ENCODE measurements around the gene PLPP2.

The PLPP2 gene

DNA sequence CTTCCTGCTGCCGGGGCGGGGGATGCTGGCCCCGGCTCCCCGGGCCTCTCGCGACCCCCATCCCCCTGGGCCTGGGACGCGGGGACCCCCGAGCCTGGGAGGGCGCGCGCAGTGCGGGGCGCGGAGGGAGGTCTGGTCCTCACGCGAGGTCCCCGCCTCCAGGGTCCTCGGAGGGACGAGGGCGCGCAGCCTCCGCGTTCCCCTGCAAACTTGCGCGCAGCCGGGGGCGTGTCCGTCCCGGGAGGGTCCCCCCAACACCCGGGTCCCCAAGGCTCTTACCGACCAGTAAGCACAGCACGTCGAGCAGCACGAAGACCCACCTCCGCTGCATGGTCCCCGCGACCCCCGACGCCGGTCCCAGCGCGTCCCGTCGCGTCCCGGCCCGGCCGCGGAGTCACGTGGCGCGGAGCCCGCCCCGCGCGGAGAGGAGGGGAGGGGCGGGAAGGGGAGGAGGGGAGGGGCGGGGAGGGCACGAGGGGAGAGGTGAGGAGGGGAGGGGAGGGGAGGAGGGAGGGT lies at the start of gene PLPP2:
Gene PLPP2 (minus strand): TSS at position 398 of the 516 bp plus-strand sequence. CDS start 67 bp downstream, at position 331.
- no peak for DNase-seq

DNA sequence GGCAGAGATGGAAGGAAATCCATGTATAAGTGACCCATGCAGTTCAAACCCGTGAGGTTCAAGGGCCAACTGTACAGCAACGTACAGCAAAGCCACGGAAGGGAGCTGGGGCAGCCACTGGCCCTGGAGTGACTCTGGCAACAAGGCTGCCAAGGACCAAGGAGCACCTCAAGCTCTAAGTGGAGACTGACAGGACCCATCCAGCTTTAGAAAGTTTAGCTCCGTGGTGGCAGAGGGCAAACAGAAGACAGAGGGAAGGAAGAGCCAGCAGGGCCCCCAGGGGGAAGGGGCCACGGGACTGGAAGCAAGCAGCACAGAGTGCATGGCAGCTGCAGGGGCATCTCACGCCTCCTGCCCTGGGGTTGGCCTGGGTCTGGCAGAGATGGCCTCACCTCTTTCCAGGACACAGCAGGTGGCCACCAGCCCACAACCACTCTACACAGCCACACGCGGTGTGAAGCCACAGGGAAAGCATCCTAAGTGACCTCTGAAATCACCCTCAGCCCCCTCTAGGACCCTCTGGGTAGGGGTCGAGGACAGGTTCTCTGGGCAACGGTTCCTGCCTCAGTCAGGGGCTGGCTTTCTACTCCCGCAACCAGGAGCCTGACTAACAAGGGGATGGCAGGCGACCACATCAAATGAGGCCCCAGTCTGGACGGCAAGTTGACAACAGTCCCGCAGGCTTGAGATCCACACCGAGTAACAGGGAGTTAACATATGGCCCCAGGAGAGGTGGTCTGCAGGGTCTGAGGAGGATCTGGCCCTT lies 49.6 kb upstream of the PLPP2 start:
- no peak for DNase-seq

DNA sequence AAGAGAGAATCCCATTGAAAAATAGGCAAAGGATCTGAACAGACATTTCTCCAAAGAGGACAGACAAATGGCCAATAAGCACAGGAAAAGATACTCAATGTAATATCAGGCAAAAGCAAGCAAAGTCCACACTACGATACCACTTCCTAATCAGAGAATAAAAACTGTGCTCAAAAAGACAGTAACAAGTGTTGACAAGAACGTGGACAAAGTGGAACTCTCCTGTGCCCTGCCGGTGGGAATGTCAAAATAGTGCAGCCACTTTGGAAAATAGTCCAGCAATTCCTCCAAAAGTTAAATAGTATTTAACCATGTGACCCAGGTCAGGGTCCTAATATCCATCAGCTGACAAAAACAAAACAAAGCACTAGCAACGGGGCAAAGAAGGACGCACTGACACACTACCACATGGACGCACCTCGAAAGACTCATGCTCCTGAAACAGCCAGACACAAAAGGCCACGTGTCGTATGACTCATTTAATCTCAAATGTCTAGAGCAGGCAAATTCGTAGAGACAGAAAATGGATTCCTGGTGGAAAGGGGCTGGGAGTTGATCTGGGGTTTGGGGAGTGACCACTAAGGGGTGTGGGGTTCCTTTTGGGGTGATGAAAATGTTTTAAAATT lies 48.2 kb upstream of the PLPP2 start:
- DNase-seq, result no peak

DNA sequence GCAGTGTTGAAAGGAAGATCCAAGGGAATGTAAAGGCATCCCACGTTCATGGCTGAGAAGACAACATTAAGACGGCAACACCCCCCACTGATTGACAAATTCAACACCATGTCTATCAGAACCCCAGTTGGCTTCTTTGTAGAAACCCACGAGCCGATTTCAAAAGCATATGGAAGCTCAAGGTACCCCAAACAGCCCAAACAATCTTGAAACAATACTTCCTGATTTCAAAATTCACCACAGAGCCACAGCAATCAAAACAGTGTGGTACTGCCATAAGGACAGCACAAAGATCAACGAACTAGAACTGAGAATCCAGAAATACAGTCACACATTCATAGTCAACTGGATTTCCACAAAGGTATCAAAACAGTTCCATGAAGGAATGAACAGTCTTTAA lies 47.2 kb upstream of the PLPP2 start:
- no peak for DNase-seq

DNA sequence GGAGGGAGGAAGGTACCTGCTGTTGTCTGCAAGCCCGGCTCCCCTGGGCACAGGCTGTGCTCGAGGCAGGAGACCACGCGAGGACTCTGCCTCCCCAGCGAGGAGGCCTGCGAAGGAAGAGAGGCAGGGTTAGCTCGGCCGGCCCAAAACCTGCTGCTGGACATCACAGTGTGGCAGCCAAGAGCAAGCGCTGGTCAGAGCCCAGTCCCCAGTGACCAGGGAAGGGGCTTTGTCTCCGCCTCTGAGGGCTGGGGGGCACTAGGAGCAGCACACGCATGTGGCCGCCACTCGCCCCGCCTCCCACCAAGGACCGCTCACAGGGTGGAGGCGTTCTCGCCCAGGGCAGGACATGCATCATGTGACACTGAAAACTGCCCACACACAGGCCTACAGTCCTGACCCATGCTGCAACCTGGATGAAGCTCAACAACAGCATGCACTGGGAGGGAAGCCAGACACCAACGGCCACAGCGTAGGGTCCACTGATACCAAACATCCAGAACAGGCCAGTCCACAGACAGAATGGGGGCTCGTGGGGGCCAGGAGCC lies 44.9 kb upstream of the PLPP2 start:
- no peak for DNase-seq

DNA sequence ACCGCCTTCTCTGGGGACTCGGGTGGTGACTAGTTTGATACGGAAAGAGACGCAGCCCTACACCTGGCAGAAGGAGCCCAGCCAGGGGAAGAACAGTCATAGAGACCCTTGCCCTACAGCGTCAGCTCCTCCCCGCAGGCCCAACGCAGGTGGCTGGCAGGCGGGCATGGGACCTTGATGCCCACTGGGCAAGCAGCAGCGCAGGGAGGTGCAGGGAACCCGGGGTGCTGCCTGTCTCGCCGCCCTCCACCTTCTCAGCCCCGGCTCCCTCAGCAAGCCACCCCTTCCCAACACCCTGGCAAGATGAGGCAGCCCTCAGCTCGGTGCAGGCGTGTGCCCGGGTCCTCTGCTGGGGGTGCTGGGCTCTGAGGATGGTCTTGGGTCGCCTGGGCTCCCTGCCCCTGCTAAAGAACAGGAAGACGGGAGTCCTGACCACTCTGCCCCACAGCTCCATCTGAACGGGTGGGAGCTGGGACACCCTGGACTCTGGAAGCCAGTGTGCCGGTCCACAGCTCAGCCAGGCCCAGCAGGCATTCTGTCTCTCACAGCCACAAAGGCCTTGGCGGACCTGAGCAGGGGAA lies 44.4 kb upstream of the PLPP2 start:
- no peak for DNase-seq

DNA sequence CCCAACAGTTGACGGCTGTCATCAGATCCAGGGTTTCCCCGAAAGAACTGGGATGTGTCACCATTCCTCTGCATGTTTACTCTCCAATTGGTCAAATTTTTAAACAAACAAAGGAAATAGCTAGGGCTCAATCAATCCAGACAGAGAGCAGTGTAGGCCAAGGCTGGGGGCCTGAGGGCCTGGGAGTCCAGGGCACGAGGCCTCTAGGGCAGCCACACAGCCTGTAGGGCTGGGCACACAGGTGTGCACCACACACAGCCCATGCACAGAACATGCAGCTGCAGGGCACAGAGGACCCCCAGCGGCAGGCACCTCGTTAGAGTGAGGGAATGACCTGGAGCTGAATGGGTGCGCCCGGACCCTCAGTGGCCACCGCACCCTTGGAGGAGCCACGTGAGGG lies 43.9 kb upstream of the PLPP2 start:
- no peak for DNase-seq

DNA sequence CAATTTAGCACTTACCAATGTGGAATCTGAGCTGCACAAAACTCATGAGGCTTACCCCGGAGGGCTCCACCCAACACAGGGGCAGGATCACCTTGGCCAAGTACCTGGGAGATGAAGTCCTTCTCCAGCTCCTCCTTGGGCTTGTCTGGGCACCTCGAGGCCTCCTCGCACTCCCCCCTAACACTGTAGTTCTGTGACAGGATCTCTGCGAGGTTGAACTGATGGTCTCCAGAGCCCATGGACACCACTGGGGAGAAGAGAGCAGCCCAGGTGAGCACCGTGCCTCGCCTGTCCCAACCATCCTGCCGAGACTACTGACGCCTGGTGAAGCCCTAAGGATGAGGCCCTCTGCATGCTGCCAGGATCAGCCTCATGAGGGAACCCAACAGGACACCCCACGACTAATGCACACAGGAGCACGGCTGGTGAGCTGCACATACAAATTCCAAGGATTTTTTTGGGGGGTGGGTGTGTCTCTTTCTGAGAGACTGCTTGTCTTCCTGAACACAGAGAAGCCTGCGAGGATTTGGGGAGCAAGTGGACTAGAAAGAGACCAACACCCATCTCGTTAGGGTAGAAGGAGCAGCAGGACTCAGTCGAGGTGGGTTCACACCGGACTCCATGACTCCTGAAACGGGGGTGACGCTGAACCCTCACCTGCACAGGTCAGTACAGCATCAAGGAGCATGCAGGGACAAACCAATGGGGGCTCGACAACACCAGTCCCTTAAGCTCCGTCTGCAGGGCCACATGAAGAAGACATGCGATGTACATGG lies 43.3 kb upstream of the PLPP2 start:
- DNase-seq, result no peak

DNA sequence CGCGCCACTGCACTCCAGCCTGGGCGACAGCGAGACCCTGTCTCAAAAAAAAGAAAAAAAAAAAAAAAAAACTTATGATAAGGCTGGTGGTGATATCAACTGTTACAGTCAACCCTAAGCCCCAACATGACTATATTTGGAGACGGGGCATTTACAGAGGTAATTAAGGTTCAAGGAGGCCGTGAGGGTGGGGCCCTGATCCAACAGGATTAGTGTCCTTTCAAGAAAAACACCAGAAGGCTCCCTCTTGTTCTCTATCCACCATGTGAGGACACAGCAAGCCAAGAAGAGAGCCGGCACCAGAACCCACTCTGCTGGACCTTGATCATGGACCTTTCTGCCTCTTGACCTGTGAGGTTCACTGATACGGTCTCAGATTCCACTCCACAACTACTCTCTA lies 39.3 kb upstream of the PLPP2 start:
- DNase-seq, result no peak

DNA sequence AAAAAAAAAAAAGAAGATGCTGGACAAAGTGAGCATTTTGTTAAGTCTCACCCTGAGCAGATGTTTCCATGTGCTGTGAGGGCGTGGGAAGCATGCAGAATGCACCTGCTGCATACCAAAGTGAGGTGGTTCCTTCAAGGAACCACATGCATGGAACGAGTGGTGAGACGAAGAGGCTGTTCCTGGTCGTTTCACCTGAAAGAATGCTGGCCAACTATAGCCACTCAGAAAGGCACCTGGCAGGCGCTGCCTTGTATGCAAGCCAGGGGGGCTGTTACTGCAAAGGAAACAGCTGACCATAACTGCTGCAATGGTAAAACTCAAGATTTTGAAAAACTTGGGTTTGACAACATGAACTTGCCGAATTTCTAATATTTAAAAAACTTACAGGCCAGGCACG lies 38.7 kb upstream of the PLPP2 start:
- DNase-seq, result no peak

DNA sequence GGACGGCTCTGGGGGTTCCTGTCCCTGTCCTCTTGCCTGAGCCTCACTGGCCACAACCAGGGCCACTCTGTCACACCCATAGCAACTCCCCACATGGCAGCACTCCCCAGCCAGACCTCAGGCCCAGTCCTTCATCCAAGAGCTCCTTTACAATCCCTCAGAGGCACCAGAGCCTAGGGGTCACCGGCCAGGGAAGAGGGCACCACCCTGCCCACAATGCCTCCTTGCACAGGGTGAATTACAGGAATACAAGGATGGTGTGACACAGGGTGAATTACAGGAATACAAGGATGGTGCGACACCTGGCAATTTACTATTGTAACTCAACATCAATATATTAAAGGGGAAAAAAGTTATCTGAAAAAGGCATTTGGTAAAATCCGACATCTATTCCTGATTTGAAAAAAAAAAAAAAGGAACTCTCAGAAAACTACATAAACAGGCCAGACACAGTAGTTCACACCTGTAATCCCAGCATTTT lies 36.9 kb upstream of the PLPP2 start:
- DNase-seq, result no peak

DNA sequence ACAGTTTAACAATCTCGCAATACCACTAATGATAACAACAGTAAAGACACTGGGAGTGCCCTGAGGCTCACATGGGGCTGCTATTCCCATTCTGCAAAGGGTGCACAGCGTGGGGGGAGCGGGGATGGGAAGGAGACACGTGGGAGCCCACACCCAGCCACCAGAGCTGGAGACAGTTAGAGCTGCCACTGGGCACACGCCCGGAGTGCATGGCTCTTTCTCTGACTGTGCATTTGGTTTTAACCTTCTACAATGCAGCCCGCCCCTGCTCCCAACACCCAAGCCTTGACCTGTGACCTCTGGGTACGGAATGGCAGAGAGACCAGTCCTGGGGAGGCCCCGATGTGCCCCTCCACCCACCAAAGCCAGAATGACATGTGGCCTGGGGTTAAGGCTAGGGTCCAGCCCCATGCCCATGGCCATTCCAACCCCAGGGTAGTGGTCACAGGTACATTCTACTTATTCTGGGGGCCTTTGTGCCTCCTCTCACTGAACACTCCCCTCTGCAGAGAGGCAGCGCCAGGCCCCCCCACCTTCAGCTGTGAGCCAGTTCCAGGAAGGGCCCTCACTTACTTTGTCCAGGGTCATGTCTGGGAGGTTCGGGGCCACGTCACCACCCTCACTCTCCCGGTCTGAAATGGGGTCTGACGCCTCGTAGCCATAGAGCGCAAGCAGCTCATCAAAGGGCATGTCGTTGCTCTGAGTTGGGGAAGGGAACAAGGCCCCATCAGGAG lies 36.3 kb upstream of the PLPP2 start:
- DNase-seq, result no peak

DNA sequence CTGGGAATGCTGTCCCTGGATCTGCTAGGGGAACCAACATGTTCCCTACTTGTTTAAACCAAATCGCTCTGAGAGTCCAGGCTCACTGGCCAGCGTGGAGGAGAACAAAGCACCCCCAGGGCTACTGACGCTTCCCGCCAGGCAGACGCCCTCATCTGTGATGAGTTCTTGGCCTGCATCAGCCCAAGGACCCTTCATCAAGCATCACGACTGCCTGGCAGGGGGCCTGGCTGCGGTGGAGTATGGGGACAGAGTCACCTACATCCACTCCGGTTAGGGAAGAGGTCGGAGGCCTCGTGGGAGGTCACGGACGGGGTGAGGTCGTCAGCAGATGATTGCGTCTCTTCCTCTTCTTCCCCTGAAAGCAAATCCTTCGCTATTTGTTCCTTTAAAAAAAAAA lies 35.7 kb upstream of the PLPP2 start:
- DNase-seq, result no peak

DNA sequence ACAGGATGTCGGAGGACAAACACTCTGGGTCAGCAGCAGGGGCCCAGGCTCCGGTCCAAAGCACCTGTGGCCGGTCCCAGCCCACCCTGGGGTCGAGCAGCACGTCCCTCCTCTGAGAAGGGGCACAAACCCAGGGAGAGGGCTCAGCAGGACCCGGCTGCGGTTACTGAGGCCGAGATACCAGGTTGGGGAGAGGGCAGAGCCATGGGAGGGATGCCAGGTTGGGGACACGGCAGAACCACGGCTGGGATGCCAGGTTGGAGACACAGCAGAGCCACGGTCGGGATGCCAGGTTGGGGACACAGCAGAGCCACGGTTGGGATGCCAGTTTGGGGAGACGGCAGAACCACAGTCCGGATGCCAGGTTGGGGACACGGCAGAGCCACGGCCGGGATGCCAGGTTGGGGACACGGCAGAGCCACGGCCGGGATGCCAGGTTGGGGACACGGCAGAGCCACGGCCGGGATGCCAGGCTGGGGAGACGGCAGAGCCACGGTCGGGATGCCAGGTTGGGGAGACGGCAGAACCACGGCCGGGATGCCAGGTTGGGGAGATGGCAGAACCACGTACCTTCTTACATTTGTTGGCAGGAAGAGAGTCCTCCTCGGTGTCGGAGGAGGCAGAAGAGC lies 34.8 kb upstream of the PLPP2 start:
- no peak for DNase-seq

DNA sequence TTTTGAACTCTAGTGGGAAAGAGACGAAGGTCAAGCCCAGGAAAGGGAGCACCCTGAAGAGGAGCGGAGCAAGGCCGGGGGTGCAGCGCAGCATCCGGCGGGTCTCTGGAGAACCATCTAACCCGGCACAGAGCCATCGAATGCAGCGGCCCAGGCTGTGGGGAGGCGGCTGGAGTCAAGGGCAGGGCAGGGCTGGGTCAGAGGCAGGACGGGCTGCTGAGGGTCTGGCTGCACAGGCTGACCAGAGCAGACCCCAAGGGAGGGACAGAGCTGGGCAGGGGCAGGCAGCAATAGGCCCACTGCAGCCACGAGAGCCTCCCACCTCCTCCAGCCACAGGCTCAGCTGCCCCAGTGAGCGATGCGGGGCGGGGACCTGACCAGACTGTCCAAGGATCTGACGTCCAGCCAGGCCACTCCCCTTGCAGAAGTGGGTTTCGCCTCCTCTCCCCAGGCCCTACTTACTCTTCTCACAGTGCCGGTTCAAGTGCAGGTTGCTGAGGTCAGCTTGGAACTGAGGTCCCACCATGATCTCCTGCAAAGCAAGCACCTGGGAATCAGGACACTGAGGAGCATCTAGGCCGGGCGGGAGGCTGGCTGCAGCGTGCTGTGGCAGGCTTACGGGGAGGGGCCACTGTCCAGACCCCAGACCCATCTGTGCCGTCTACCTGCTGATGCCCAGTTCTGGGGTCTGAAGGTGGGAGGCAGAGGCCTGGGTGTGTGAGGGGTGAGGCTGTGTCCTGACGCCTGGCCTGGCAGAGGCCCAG lies 34.2 kb upstream of the PLPP2 start:
- no peak for DNase-seq

DNA sequence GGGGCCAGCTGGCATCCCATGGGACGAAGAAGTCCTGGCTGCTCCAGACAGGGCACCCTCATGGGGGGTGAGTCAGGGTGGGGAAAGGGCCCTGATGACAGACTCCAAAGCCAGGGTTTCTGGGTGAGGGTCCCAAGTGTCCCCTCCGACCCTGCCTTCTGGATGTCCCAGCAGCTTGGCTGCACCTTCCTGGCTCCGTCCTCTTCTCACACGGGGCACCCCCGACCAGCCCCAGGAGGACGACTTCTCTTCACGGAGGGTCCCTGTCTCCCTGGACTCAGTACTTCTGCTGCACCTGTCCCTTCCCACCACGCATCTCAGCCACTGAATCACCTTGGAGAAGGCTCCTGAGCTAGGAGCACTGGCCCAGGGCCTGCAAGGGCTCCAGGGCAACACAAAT lies 33.5 kb upstream of the PLPP2 start:
- no peak for DNase-seq

DNA sequence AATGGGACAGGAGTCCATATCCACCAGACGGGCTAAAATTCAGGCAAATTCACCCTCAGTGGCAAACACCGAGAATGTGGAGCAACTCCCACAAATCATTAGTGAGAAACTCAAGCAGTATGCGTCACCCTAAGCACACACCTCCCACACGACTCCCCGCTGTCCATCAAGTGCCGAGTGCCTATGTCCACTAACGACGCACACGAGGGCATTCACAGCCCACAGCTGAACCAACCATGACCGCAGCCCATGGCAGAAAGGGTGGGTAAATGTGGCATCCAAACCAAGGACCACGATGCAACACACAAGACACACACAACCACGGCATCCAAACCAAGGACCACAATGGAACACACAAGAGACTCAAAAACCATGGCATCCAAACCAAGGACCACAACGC lies 31.4 kb upstream of the PLPP2 start:
- DNase-seq, result no peak

DNA sequence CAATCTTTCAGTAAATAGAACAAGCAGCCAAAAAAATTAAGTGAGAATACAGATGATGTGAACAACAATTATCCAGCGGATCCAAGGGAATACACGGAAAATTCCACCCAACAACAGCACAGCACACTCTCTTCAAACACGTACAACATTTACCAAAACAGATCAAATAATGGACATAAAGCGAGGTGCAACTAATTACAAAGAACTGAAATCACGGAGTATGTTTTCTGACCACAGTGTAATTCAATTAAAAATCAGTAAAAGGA lies 27.2 kb upstream of the PLPP2 start:
- DNase-seq, result no peak

DNA sequence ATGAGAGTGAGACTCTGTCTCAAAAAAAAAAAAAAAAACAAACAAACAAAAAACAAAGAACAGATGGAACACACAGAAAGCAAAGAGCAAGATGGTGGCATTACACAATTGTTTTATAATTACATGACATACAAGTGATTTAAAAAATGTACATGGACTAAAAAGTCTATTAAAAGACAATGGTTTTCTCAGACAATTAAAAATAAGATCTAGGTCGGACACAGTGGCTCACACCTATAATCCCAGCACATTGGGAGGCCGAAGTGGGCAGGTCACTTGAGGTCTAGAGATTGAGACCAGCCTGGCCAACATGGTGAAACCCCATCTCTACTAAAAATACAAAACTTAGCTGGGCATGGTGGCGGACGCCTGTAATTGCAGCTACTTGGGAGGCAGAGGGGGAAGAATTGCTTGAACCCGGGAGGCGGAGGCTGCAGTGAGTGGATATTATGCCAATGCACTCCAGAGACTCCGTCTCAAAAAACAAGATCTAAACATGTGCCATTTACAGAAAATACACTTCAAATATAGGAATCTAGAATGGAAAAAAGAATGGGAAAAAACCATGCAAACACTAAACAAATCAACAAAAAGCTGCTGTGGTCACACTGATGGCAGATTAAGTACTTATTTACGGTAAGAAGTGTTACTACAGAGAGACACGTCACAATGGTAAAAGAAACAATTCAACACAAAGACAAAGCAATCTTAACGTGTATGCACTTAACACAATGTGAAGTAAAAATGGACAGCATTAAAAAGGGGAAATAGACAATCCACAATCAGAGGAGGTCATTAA lies 26.7 kb upstream of the PLPP2 start:
- no peak for DNase-seq

DNA sequence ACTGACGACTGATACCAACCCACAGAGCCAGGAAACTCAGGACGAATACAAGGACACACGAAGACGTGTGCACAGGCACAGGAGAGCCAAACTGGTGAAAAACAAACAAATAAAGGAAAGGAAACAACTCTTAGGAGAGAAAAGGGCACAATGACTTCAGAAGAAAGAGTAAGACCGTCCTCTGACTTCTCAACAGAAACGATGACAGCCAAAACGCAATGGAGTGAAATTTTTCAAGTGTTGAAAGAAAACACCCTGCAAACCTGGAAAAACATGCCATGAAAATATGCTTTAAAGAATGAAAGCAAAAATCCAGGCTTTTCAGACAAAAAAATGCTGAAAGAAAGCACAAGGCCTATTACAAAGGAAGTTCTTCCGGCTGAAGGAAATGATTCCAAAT lies 24.6 kb upstream of the PLPP2 start:
- no peak for DNase-seq

Measured in CD4-positive, alpha-beta T cell treated with Interleukin-15 for 1 hour (primary cell).